ENCODE measurements around the gene RAPGEF1.

DNA sequence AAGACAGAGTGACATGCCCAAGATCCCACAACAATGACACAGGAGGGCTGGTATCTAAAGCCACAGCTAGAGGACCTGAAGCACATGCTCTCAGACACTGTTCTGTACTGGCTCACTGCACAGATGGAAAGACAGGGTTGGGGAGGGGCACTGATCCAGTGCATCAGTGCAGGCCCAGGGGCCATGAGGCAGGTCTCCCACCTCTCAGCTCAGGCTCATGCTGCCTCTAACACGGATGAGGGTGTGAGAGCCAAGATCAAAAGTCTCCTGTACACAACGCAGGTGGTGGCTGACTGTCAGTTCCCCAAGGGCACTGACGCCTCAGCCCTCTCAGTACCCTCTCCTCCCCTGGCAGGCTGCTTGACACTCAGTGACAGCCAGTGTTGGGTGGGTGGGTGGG, 10.9 kb downstream of the RAPGEF1 start:
- TF ChIP-seq FOXK2 (IDR thresholded peaks at IDR 0.05) (no peak), POLR2A (IDR thresholded peaks at IDR 0.05; ENCODE audit: insufficient read depth in 1 of 2, low read depth in 2 of 2, low read length in 2 of 2) (no peak), FOSL2 (CRISPR knock-in tag; IDR thresholded peaks at IDR 0.05) (no peak)
